ENCODE measurements around the gene PTPN22.

GRCh38 chr1:113797472-113797871 is 74.0 kb downstream of the PTPN22 start:
- no peak for TF ChIP-seq CTCF (IDR thresholded peaks at IDR 0.05; ENCODE audit: insufficient read depth, low read length, poor library complexity, severe bottlenecking)
- no peak for TF ChIP-seq EZH2phosphoT487 (conservative IDR thresholded peaks at IDR 0.05; ENCODE audit: low read length)

All from SU-DHL-6 (cell line).